Measurements from ENCODE around the gene OR51B4. TPM values are rescaled to one million over a fixed set of nuclear protein-coding genes. Genes with fewer than 3 reads are reported as not detected.

OR51B4 gene
- total RNA-seq, 2 experiments from 2014 or later = not detected

GRCh38 chr11:5252919-5253265, 48.9 kb downstream of the OR51B4 start:
- CTCF ChIA-PET = no interaction called here
- H3K27ac Mint-ChIP-seq = no peak overlapping the region
- H3K4me1 Mint-ChIP-seq = no peaks in the 10 kb centered on the region
- DNase-seq = no peak
- H3K4me3 Mint-ChIP-seq = no peak overlapping the region
- POLR2A ChIA-PET = no interaction called here
- H3K36me3 Mint-ChIP-seq (ENCODE audit: low read depth) = no peaks in the 10 kb centered on the region
- no peaks in the 10 kb centered on the region for H3K9me3 Mint-ChIP-seq
- H3K27me3 Mint-ChIP-seq = no peaks in the 10 kb centered on the region

- H3K4me1 Mint-ChIP-seq = no peaks in the 10 kb centered on the region
- no peak overlapping the region for H3K4me3 Mint-ChIP-seq
- ChIA-PET POLR2A (interaction anchor here (0.5 kb wide), 1 partner anchor 79 kb away, joined by 3 read pairs; no protein-coding TSS in a partner anchor), CTCF (no interaction called here)
- H3K27me3 Mint-ChIP-seq = no peaks in the 10 kb centered on the region
- no peaks in the 10 kb centered on the region for H3K9me3 Mint-ChIP-seq
- no peak overlapping the region for H3K27ac Mint-ChIP-seq
- H3K36me3 Mint-ChIP-seq (ENCODE audit: low read depth) = no peaks in the 10 kb centered on the region
- DNase-seq = no peak
Measured at GRCh38 chr11:5252192-5252918, 49.4 kb downstream of the OR51B4 start.

GRCh38 chr11:5251746-5252145, 50.0 kb downstream of the OR51B4 start:
- Mint-ChIP-seq H3K9me3 (no peaks in the 10 kb centered on the region), H3K36me3 (ENCODE audit: low read depth) (no peaks in the 10 kb centered on the region), H3K27ac (no peak overlapping the region), H3K4me3 (no peak overlapping the region), H3K4me1 (no peaks in the 10 kb centered on the region), H3K27me3 (no peaks in the 10 kb centered on the region)
- DNase-seq = no peak
- POLR2A ChIA-PET = interaction anchor here (0.5 kb wide), 1 partner anchor 80 kb away, joined by 3 read pairs; no protein-coding TSS in a partner anchor
- CTCF ChIA-PET = no interaction called here

Other genes with a start within 250 kb of the OR51B4 start
- gene OR52E2, start 242.3 kb downstream of the OR51B4 start, total RNA-seq = not detected
- not detected for gene OR52E1, start 232.4 kb downstream of the OR51B4 start, total RNA-seq
- not detected for gene OR52A5, start 163.6 kb downstream of the OR51B4 start, total RNA-seq
- not detected for gene OR52A1, start 147.2 kb downstream of the OR51B4 start, total RNA-seq
- gene OR51V1, start 101.3 kb downstream of the OR51B4 start, total RNA-seq = not detected
- gene HBB, start 74.9 kb downstream of the OR51B4 start, total RNA-seq = not detected
- gene HBD, start 67.5 kb downstream of the OR51B4 start, total RNA-seq = not detected
- not detected for gene HBG1, start 52.1 kb downstream of the OR51B4 start, total RNA-seq
- not detected for gene HBG2, start 47.2 kb downstream of the OR51B4 start, total RNA-seq
- not detected for gene HBE1, start 32.0 kb downstream of the OR51B4 start, total RNA-seq
- gene OR51B2, start 22.4 kb upstream of the OR51B4 start, total RNA-seq = not detected
- not detected for gene OR51B5, start 41.6 kb upstream of the OR51B4 start, total RNA-seq
- gene OR51B6, start 49.6 kb upstream of the OR51B4 start, total RNA-seq = not detected
- gene OR51M1, start 81.9 kb upstream of the OR51B4 start, total RNA-seq = not detected
- gene OR51Q1, start 120.2 kb upstream of the OR51B4 start, total RNA-seq = not detected
- not detected for gene OR51I1, start 139.6 kb upstream of the OR51B4 start, total RNA-seq
- not detected for gene OR51I2, start 147.4 kb upstream of the OR51B4 start, total RNA-seq
- not detected for gene OR52D1, start 186.7 kb upstream of the OR51B4 start, total RNA-seq
- not detected for gene UBQLN3, start 208.0 kb upstream of the OR51B4 start, total RNA-seq
- gene UBQLNL, start 214.8 kb upstream of the OR51B4 start, total RNA-seq = under 1 TPM; 0.25 to 0.45 TPM
- under 1 TPM in 1 of 2 experiments, not detected in 1; 0.37 TPM for gene OR52H1, start 246.6 kb upstream of the OR51B4 start, total RNA-seq

Measured in activated CD4-positive, alpha-beta T cell treated with anti-CD3 and anti-CD28 coated beads, Interleukin-2, amount 10 ng/mL, durations not matched to agents 7 days and 5 days (primary cell).